Measurements from ENCODE around the gene BICDL1. TPM values are rescaled to one million over a fixed set of nuclear protein-coding genes. Genes with fewer than 3 reads are reported as not detected.

BICDL1 gene
- total and polyA plus RNA-seq, 2 of the 4 experiments (the other 2 are of a cell fraction) = not detected

DNA sequence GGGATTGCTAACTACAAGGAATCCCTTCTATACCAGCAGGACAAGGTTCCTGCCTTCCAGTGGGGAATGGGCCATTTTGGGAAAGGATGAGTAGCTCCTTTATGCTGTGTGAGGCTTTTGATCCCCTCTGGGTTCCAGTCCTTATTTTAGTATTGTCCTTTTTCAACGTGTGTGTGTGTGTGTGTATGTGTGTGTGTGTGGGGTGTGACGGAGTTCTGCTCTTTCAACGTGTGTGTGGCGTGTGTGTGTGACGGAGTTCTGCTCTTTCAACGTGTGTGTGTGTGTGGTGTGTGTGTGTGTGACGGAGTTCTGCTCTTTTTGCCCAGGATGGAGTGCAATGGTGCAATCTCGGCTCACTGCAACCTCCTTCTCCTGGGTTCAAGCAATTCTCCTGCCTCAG, 100.1 kb downstream of the BICDL1 start (continued):
- no peak for TF ChIP-seq MAZ (IDR thresholded peaks at IDR 0.05; ENCODE audit: borderline replicate concordance, low read depth, low read length)

GRCh38 chr12:120089796-120090195, 100.8 kb downstream of the BICDL1 start:
- ChIA-PET POLR2A (ENCODE audit: unreplicated experiment) (no interaction called here), CTCF (no interaction called here)
- H3K36me3 ChIP-seq (ENCODE audit: control insufficient read depth, insufficient read depth, low read length) = peaks cover 15% of the 10 kb centered on the region; the same call in 1 of the 2 replicates

More at GRCh38 chr12:120089796-120090195, 100.8 kb downstream of the BICDL1 start:
- no peak for ATAC-seq (ENCODE audit: low read depth)
- H3K27ac ChIP-seq (ENCODE audit: insufficient read depth, low read length) = no peak overlapping the region
- intact Hi-C loops (cut with micrococcal nuclease) (no loop called here), dilution Hi-C loops (cut with HindIII; ENCODE audit: low sequenced_read_pairs, unreplicated experiment) (no loop called here), in situ Hi-C loops (cut with MboI; ENCODE audit: low sequenced_read_pairs) (no loop called here)
- no peak overlapping the region for H3K14ac ChIP-seq (replicated peaks; ENCODE audit: low read depth, low read length)
- no peak overlapping the region for H2BK20ac ChIP-seq (ENCODE audit: low read depth, low read length)
- H2AFZ ChIP-seq (replicated peaks; ENCODE audit: low read length, poor library complexity) = no peak overlapping the region
- H3K9ac ChIP-seq (ENCODE audit: low read depth, low read length) = no peak overlapping the region
- no peak overlapping the region for H3K56ac ChIP-seq (ENCODE audit: extremely low read depth, insufficient read depth, low read length)
- H3K27me3 ChIP-seq (ENCODE audit: control insufficient read depth, insufficient read depth, low read length) = no peaks in the 10 kb centered on the region
- H2AK9ac ChIP-seq (replicated peaks; ENCODE audit: low read depth, low read length, poor library complexity) = no peak overlapping the region
- no peak overlapping the region for H4K5ac ChIP-seq (ENCODE audit: low read depth, low read length)
- no peaks in the 10 kb centered on the region for H3K9me3 ChIP-seq (ENCODE audit: control insufficient read depth, insufficient read depth, low read length)
- no peak overlapping the region for H3K4ac ChIP-seq (ENCODE audit: low read depth, low read length)
- H2AK5ac ChIP-seq (ENCODE audit: low read depth, low read length) = no peak overlapping the region
- H3K9me1 ChIP-seq (ENCODE audit: insufficient read depth, low read length) = 0 out of 2 replicates have a peak, but pooled peaks cover 8% of the 10 kb centered on the region
- H4K8ac ChIP-seq (ENCODE audit: low read depth in 2 of 2, low read length in 2 of 2) = no peak overlapping the region
- WGBS, 2 experiments (ENCODE audit: extremely low coverage in 2 of 2, insufficient read length in 1 of 2) = 90% methylated on average over 2 of the region's 2 CpGs; no CpG with 5 or more reads in 1 of the 2 experiments
- no peak overlapping the region for H3K4me2 ChIP-seq (ENCODE audit: low read depth, low read length)
- no peak overlapping the region for H3K4me3 ChIP-seq (ENCODE audit: insufficient read depth, low read depth, low read length)
- H2BK5ac ChIP-seq (ENCODE audit: low read depth, low read length, poor library complexity, severe bottlenecking) = no peak overlapping the region
- H3K4me1 ChIP-seq (ENCODE audit: control insufficient read depth, insufficient read depth, low read length) = no peaks in the 10 kb centered on the region; the same call in 1 of the 2 replicates
- no peak overlapping the region for H2BK120ac ChIP-seq (ENCODE audit: low read depth, low read length)
- H4K91ac ChIP-seq (ENCODE audit: insufficient read depth, low read depth, low read length) = no peak overlapping the region
- no peak overlapping the region for H3K18ac ChIP-seq (ENCODE audit: low read depth, low read length)
- peaks cover 20% of the 10 kb centered on the region; the same call in 1 of the 2 replicates for H4K20me1 ChIP-seq (ENCODE audit: insufficient read depth, low read length)
- no peak for TF ChIP-seq RAD21 (IDR thresholded peaks at IDR 0.05; ENCODE audit: low read length)
- TF ChIP-seq, protein P1, sequence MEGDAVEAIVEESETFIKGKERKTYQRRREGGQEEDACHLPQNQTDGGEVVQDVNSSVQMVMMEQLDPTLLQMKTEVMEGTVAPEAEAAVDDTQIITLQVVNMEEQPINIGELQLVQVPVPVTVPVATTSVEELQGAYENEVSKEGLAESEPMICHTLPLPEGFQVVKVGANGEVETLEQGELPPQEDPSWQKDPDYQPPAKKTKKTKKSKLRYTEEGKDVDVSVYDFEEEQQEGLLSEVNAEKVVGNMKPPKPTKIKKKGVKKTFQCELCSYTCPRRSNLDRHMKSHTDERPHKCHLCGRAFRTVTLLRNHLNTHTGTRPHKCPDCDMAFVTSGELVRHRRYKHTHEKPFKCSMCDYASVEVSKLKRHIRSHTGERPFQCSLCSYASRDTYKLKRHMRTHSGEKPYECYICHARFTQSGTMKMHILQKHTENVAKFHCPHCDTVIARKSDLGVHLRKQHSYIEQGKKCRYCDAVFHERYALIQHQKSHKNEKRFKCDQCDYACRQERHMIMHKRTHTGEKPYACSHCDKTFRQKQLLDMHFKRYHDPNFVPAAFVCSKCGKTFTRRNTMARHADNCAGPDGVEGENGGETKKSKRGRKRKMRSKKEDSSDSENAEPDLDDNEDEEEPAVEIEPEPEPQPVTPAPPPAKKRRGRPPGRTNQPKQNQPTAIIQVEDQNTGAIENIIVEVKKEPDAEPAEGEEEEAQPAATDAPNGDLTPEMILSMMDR (conservative IDR thresholded peaks at IDR 0.05; ENCODE audit: low read depth, low read length) = no peak
- no peak for TF ChIP-seq MAZ (IDR thresholded peaks at IDR 0.05; ENCODE audit: borderline replicate concordance, low read depth, low read length)
- no peak for TF ChIP-seq MAFK (IDR thresholded peaks at IDR 0.05; ENCODE audit: low read depth, low read length)
- no peak for DNase-seq
- H2BK15ac ChIP-seq (ENCODE audit: low read depth, low read length) = no peak overlapping the region
- no TSS peak for BruUV-seq (replicated peaks)
- peaks cover 0 to 6% of the 10 kb centered on the region in 2 experiments; a peak in 1 of 4 replicates for H3K79me1 ChIP-seq (ENCODE audit: low read depth in 1 of 2, low read length in 2 of 2)
- no peak overlapping the region for H3K23ac ChIP-seq (ENCODE audit: low read depth, low read length)

Measured in IMR-90 (cell line).